Bronchus fibroblast of lung (primary cell): ENCODE data around the gene GRPEL1. TPM values are rescaled to one million over a fixed set of nuclear protein-coding genes. Genes with fewer than 3 reads are reported as not detected.

Experiments
- total RNA-seq: library from RNA; depleted of rRNA; stranded (reverse); fragments of >200 nt; gene quantifications from 2 replicates; pipeline ENCODE4 v1.2.3, GENCODE V29; 2015

The GRPEL1 gene
- total RNA-seq: 15.8 and 17.5 TPM in 2 replicates

GRCh38 chr4:7067452-7068278 lies at the start of gene GRPEL1:
Gene GRPEL1 (minus strand): TSS chr4:7068064. CDS start chr4:7068032, 32 bp downstream.

GRCh38 chr4:7043284-7044136 lies 24.4 kb downstream of the GRPEL1 start, which contains the start of gene TADA2B:
Gene TADA2B (plus strand): TSS chr4:7043372. CDS start chr4:7043580, 208 bp downstream.

Other genes starting within 250 kb of the GRPEL1 start
- gene TBC1D14, start 158.2 kb downstream of the GRPEL1 start, total RNA-seq: 28.1 and 31.4 TPM in 2 replicates
- 7.1 and 8.4 TPM in 2 replicates for gene TADA2B, start 24.7 kb downstream of the GRPEL1 start, total RNA-seq
- under 0.01 TPM in 1 of 2 replicates, not detected in the other for gene SORCS2, start 124.5 kb upstream of the GRPEL1 start, total RNA-seq